Measurements from ENCODE around the gene TTYH3. TPM values are rescaled to one million over a fixed set of nuclear protein-coding genes. Genes with fewer than 3 reads are reported as not detected.
A peak's percentile ranks its signal among the peaks of the same experiment; 100 is the strongest.

TTYH3 gene
- total and polyA plus RNA-seq, 9 of the 15 experiments (the other 6 are each of a cell fraction or from before 2014, with no cell fraction given): 0.01 to 5.5 (median 1.1) TPM

GRCh38 chr7:2646680-2647571 lies 15.1 kb downstream of the TTYH3 start (continued):
- no peak for TF ChIP-seq AFF1 (IDR thresholded peaks at IDR 0.05; ENCODE audit: low read depth in 1 of 2, partially characterized antibody in 2 of 2)
- TF ChIP-seq SP1 (CRISPR knock-in tag; IDR thresholded peaks at IDR 0.05): peak; percentile 55
- TF ChIP-seq NFRKB (IDR thresholded peaks at IDR 0.05; ENCODE audit: low read depth): no peak
- TF ChIP-seq C11orf30 (IDR thresholded peaks at IDR 0.05; ENCODE audit: low read depth): no peak
- TF ChIP-seq ZNF41 (CRISPR knock-in tag; conservative IDR thresholded peaks at IDR 0.05): no peak
- 0 out of 2 replicates have a peak, but pooled peaks have one; percentile 22 for TF ChIP-seq CTBP1 (IDR thresholded peaks at IDR 0.05; ENCODE audit: borderline replicate concordance)
- TF ChIP-seq, protein P1, sequence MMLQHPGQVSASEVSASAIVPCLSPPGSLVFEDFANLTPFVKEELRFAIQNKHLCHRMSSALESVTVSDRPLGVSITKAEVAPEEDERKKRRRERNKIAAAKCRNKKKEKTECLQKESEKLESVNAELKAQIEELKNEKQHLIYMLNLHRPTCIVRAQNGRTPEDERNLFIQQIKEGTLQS (IDR thresholded peaks at IDR 0.05): peak; percentile 70
- TF ChIP-seq, protein P1 (CRISPR knock-in tag; conservative IDR thresholded peaks at IDR 0.05): no peak
- TF ChIP-seq ZNF3 (CRISPR knock-in tag; IDR thresholded peaks at IDR 0.05): no peak
- no peak for TF ChIP-seq ZNF354B (CRISPR knock-in tag; IDR thresholded peaks at IDR 0.05)
- no peak for TF ChIP-seq ZNF668 (CRISPR knock-in tag; IDR thresholded peaks at IDR 0.05)
- no peak for TF ChIP-seq ZNF586 (CRISPR knock-in tag; conservative IDR thresholded peaks at IDR 0.05)
